T-helper 2 cell treated with Interferon-gamma antibody and Interleukin-4, amounts not matched to agents 100 ng/mL and 5 ng/mL, for 36 hours (primary cell): ENCODE results near the gene ATRN. TPM values are rescaled to one million over a fixed set of nuclear protein-coding genes. Genes with fewer than 3 reads are reported as not detected.

Experiments
- intact Hi-C: fragments of 100-400 bp; cut with micrococcal nuclease; formaldehyde crosslinking; loops from one replicate; pipeline ENCODE4 v1.15.1; 2023
- total RNA-seq: library from RNA; stranded (reverse); gene quantifications from 2 replicates; pipeline ENCODE4 v1.2.3, GENCODE V29; 2022

ATRN gene
- total RNA-seq, 1 donor from 2014 or later, result 10.3 TPM

- intact Hi-C loops, result no loop called here
Measured at GRCh38 chr20:3654326-3655130, 183.7 kb downstream of the ATRN start.

- intact Hi-C loops, result no loop called here
Measured at GRCh38 chr20:3655131-3655405, 184.2 kb downstream of the ATRN start.

DNA sequence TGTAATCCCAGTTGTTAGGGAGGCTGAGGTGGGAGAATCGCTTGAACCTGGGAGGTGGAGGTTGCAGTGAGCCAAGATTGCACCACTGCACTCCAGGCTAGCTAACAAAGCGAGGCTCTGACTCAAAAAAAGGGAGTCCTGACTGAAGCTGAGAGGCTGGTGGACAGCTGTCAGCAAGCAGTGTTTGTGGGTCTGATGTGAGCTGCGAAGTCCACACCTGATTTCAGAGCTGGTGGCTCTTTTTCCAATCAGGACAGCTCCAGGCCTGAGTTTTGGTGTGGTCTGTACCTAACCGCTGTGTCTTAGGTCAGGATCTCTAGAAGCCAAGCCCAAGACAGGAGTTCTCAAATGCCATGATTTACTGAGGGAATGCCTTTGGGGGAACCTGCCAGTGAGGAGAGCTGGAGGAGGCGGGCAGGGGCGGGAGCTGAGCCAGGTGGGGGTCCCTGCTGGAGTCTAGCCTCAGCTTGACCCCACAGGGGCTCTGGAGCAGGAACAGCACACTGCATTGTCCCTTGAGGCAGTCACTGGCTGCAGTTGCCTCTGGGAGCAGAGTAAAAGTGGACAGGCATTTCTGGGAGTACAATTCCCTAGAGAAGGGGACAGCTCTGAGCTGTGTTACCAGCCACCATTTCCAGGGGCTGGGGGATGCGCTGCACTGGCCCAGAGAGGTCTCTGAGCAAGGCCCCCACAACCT is 187.3 kb downstream of the ATRN start:
- intact Hi-C loops, result no loop called here

DNA sequence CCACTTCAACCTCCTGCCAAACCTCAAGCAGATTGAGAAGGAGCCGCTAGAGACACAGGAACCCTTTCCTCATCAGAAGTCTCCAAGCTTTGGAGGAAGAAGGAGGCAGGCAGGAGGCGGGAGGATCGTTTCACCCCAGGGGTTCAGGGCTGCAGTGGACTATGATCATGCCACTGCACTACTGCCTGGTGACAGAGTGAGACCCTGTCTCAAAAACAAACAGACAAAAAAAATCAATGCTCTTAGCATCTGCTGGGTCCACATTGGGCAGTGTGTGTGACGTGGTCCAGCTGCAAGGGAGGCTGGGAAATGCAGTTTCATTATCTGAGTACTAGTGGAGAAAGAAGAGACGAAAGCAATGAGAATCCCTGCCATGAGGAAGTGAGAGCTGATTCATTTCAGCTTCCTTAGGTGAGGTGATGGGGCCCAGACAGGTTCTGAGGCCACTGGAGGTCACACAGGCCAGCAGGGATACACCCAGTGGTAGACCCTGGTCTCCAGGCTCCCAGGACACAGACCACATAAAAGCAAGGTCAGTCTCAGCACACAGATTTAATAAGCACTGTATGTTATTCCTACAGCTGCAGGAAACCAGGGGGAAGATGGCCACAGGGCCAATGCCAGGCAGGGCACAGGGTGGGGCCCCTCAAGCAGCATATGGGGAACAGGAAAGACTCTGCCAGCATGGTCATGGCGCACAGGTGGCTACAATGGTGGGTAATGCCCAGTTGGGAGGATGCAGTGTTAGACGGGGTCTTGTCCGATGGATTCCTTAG is 188.1 kb downstream of the ATRN start:
- intact Hi-C loops, result no loop called here

- intact Hi-C loops, result no loop called here
Measured at GRCh38 chr20:3659492-3660261, 188.9 kb downstream of the ATRN start.

DNA sequence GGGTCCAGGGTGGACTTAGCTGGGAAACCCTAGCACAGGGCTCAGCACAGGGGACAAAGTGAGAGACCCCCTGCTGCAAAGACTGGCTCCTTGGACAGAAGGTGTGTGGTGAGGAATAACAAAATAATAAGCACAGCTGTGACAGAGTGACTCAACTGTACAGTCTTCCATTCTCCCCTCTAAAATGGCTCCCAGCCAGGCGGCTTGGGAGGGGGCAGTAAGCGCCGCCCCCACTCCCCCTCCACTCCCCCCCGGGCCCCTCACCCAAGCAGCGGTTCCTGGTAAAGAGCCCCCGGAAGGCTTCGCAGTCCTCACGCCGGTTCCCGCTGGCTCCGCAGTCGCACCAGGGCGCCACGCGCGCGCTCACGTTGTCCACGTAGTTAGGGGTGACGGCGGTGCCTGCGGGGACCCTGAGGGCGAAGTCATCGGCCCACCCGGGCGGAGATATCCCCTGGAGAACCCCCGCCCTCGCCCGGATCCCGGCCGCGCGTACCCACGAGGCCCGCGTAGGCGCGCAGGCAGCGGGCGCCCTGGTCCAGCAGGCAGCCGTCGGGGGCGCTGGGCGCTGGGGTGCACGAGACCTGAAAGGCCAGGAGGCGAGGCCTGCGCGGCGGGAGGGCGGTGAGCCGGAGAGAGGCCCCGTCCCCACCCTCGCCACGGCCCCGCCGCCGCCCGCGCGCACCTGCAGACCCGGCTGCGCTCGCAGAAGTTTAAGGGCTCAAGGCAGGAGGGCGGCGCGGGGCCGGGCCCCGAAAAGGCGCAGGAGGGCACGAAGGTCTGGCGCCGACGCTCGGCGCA is 189.6 kb downstream of the ATRN start:
- intact Hi-C loops, result no loop called here

DNA sequence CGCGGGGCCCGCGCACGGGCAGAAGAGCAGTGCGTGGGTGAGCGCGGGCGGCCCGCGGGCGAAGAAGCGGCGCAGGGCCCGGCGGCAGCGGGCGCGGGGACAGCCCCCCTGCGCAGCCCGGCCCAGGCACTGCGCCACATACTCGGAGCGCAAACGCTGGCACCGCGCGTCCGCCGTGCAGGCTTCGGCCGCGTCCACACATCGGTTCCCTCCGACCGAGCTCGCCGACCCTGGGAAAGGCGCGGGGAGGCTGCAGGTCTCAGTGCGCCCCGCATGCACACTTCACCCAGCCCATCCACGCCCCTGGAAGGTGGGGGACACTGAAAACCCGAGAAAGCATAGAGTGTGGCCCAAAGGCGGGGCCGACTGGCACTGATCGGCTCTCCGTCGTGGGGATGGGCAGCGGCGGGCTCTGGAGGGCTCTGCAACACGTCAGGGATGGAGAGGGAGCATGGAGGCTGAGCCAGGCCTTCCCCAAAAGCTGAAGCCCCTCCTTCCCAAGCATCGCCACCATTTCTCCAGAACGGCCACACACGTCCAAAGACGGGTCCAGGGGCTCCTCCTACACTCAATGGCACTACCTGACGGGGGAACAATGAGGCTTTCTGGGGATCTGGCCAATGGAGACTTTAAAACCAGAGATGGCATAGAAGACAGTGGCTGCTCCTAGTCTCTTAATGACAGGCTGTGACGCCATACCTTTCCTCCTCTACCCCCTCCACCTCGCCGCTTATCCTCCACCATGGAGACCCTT is 190.4 kb downstream of the ATRN start:
- intact Hi-C loops, result no loop called here

- intact Hi-C loops, result no loop called here
Measured at GRCh38 chr20:3661814-3662665, 191.2 kb downstream of the ATRN start.

DNA sequence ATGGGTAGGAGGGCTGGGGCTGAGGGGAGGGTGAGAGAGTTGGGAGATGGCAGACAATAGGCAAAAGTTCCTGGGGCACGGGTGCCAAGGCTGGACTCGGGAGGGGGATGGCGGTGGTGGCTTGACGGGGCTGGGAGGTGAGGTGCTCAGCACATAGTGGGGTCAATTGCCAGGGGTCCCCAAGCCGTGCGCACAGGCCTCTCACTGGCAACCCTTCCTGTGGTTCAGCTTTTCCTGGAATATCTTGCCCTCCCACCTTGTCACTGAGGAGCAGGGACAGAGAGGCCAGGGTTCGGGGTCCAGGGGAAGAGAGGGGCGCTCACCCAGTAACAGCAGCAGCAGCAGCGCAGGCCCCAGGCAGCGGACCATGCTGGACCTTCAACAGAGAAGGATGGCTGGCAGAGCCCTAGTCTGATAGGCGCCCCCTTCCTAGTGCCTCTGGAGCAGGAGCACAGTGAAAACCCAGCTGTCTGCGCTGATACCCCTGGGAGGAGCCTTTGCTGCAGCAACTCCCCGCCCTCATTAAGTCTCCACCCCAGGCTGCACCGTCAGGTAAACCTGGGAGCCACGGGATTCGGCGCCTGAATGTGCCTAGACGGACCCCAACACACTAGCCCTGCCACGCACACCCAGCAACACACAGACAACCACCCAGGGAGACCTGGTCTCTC is 192.3 kb downstream of the ATRN start, which contains the start of gene GFRA4:
Gene GFRA4 (minus strand): TSS at position 369 of the 671 bp plus-strand sequence. CDS start 0 bp downstream, at position 369.
- intact Hi-C loops, result no loop called here

DNA sequence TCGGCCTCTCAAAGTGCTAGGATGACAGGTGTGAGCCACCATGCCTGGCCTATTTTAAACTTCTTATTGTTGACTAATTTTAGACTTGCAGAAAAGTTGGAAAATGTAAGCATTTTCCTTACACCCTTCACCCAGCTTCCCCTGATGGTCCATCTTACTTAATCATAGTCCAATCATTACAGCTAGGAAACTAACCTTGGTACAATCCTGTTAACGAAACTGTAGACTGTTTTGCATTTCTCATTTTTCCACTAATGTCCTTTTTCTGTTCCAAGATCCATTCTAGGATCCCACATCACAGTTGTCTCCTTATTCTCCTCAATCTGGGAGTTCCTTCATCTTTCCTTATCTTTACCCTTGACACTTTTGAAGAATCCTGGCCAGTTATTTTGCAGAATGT is 193.0 kb downstream of the ATRN start:
- intact Hi-C loops, result no loop called here

- intact Hi-C loops, result no loop called here
Measured at GRCh38 chr20:3667434-3668037, 196.7 kb downstream of the ATRN start.

GRCh38 chr20:3669710-3670367 is 199.0 kb downstream of the ATRN start:
- intact Hi-C loops, result no loop called here

DNA sequence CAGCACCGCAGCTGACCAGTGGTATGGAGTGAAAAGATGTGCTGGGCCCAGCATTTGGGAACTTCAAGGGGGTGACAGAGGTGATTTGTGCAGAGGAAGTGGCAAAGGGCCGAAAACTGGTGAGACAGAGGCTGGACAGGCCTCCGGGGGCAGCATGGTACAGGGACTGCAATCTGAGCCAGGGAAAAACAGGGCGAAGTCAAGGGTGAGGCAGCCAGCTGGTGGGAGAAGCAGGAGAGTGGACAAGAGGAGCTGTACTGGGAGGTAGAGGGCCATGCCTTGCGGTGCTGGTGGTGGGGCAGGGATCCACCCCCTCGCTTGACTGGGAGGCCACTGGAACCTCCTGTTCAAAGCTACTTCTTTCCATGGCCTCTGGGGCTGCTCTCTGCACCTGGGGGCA is 199.7 kb downstream of the ATRN start:
- intact Hi-C loops, result no loop called here

GRCh38 chr20:3670945-3671344 is 200.1 kb downstream of the ATRN start:
- intact Hi-C loops, result no loop called here

- intact Hi-C loops, result no loop called here
Measured at GRCh38 chr20:3671986-3672546, 201.2 kb downstream of the ATRN start.

DNA sequence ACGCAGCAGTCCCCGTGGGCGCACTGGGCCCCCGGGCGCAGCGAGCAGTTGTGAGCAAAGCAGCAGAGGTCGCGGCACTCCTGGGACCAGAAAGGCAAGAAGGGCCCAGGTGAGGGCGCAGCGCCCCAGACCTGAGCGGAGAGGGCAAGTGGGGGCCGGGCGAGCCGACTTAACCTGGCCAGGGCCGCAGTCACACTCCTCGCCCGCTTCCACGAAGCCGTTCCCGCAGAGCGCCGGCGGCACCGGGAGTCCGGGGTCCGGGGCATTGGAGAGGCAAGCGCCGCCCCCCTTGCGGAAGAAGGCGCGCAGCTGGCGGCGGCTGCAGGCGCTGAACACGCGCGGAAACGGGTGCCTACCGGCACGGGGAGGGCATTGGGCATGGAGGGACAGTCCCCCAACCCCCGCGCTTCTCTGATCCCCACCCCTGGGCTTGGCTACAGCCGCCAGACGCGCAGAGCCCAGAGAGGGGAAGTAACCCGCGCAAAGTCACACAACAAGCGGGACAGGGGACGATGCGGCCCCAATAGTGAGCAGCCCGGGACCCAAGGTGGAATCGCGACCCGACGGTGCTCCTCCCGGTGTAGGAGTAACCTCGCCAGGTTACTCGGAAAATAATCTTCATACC is 201.8 kb downstream of the ATRN start:
- intact Hi-C loops, result no loop called here
